ENCODE measurements around the gene WWP2.

WWP2 gene

GRCh38 chr16:69893106-69893505 is 131.0 kb downstream of the WWP2 start:
- DNase-seq: no peak

- no peak for DNase-seq
Observed at GRCh38 chr16:69894676-69895075, 132.5 kb downstream of the WWP2 start.

- no peak for DNase-seq
Observed at GRCh38 chr16:69903865-69904415, 141.8 kb downstream of the WWP2 start.

GRCh38 chr16:69904495-69905170 is 142.5 kb downstream of the WWP2 start:
- no peak for DNase-seq

GRCh38 chr16:69905171-69905555 is 143.0 kb downstream of the WWP2 start:
- no peak for DNase-seq

DNA sequence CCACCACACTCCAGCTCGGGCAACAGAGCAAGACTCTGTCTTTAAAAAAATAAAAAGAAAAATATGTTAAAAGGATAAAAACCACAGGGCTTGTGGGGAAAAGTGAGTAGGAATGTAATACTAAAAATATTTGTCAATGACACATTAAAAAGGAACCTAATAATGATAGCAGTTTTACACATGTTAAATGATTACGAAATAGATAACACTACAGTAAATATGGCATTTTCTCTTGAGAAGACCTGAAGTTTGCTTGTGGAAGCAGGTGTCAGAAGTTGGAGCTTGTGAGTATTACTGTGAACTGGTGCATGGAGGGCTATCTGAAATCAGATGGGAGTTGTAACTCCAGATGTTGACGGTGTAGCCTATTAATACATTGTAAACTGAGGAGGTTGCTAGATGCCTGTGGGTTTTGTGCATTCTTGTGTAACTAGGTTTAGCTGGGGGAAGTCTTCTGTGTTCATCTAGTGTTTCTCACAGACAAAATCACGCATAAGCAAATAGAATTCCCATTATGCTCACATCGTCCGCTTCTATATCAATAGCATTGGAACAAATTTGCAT is 144.8 kb downstream of the WWP2 start:
- no peak for DNase-seq

DNA sequence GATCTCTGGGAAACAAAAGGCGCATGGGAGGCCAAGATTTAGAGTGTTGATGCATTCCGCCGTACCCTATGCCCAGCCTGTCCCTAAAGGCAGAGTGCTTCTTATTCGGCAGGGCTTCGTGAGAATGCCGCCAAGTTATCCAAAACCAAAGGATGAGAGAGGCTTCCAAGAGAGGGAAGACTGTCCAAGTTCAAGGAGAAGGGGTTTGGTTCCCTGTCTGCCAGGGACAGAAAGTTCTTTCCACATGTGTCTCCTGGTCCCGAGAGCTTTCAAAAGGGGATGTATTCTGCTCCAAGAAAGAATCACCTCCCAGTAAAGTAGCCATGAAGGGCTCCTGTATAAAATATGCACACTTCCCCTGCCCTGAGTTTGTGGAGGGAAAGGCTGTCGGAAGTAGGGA is 146.9 kb downstream of the WWP2 start:
- DNase-seq: no peak

GRCh38 chr16:69909760-69910159 is 147.6 kb downstream of the WWP2 start:
- DNase-seq: no peak

DNA sequence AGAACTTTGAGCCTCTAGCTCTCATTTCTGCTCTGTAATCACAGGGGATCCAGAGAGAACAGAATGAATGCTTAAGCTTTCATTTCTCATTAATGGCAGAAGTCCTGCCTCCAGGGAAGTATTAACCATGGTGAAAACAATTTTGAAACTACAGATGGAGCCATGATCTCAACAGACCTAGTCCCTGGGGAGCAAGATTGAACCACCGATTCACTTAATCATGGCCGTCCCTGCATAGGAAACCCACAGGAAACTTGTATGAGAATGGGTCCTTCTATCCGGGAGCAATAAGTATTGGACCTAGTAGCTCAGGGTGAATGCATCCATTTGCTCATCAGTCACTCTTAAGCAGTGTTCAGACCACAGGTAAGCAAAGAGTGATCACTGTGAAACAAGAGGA is 148.8 kb downstream of the WWP2 start:
- no peak for DNase-seq

DNA sequence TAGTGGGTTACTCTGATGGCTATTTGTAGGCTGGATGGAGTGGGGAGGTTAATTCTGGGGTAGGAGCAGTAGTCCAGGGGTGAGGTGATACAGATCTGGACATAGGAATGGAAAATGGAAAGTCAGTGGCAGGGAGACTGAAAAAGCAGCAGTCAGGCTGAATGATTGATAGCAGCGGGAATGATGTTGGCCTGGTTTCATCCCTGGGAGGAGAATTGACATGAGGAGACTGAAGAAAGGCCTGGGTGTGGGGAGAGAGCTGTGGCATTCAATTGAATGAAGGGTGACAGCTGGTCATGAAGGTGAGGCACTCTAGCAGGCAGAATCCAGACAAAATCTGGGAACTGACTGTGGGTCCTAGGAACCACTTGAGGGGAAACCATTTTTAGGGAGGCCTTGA is 154.3 kb downstream of the WWP2 start:
- no peak for DNase-seq

- no peak for DNase-seq
Observed at GRCh38 chr16:69917311-69917710, 155.2 kb downstream of the WWP2 start.

DNA sequence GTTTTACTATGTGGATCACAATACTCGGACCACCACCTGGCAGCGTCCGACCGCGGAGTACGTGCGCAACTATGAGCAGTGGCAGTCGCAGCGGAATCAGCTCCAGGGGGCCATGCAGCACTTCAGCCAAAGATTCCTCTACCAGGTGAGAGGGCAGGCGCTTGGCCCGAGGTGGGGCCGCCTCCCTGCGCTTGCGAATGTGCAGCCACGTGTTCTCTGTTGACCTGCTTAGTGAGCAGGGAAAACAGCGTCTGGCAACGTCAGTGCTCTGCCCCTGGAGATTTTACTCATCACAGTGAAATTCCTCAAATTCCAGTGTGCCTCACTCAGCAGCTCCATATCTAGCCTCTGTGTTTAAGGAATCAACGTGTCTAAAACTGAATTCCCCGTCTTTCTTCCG is 155.6 kb downstream of the WWP2 start:
- no peak for DNase-seq

DNA sequence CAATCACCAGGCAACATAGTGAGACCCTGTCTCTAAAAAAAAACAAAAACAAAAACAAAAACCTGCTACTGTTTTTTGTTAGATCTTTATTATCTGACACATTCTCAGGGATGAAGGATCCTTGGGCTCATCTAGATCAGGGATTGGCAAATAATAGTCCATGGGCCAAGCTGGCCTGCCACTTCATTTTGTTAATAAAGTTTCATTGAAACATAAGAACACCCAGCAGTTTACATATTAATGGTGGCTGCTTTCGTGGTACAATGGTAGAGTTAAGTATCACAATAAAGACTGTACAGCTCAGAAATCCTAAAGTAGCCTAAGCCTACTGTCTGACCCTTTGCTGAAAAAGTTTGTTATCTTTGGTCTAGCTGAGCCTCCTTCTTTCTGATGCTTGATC is 156.1 kb downstream of the WWP2 start:
- no peak for DNase-seq

- DNase-seq: no peak
Observed at GRCh38 chr16:69921127-69921526, 159.0 kb downstream of the WWP2 start.

DNA sequence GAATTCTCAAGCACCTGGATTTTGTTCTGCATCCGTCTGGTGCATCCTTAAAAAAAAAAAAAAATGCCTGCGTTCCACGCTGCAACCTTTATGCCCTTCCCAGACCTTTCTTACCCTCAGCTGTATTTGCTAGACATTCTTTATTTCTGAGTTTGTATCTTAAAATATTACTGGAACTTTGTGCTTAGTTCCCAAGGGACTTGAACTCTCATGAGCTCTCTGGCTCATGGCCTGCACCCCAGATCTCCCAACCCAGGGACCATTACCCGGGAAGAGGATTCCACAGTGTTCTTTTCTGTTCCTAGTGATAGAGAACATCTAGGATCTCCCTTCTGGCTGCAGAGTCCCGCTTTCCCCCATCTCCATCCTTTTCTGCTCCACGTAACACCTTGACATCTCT is 160.1 kb downstream of the WWP2 start:
- no peak for DNase-seq

DNA sequence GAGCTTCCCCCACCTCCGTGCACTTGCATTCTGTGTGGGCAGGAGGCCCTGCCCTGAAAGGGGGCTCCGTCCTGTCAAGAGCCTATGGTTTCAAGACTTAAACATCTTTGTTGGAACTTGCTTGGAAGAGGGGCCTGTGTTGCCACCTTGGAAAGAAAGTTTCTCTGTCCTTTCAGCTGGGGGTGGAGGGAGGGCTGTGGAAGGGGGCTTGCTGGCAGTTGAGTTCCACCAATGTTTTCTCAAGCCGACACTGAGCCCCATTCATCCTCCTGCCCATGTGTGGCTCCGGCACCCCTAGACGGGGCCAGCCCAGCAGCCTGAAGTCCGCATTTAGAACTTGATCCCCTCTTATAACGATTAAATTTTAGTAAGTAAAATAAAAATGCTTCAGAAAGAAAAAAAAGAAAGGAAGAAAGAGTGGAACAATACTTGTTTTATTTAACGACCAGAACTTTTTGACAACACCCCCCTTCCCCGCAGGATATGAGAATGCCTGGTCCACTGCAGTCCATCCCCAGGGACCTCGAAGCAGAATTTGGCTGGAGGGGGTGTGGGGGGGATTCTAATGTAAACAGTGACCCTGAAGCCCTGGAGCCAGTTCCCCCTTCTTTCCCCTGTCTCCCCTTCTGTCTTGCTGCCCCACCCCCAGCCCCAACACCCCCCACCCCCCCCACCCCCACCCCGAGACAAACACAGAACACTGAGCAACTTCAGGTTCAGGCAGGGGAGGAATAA is 162.1 kb downstream of the WWP2 start:
- DNase-seq: no peak

DNA sequence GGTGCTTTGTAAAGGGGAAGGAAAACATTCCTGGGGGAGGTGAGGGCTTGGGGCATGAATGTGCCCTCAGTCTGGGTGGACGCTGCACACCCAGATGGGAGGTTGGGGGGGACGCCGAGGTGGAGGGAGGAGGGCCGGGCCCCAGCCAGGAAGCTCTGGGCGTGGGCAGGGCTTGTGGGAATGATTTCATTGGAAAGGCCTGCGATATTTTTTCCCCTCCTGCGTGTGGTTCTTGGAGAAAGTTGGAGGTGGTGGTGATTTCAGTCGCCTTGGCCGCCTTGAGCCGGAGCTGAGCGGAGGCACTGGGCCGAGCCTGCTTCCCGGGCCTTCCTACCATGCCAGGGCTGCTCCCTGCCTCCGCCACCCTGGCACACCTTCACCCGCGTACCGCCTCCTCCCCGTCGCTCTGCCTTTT is 162.7 kb downstream of the WWP2 start:
- DNase-seq: no peak

DNA sequence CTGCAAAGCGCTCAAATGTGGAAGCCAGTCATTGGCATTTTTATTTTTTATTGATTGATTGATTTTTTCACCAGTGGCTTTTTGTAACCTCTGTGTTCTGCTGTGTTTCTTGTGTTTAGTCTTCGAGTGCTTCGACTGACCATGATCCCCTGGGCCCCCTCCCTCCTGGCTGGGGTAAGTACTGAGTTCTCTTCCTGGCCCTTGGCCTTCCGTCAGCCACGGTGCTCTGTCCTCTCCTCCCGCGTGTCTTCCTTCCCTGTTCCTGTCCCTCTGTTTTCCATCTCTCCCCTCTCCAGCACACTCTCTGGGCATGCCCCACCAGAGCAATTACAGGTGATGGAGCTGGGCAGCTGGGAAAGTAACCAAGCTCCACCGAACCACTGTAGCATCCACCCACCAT is 163.2 kb downstream of the WWP2 start:
- no peak for DNase-seq

DNA sequence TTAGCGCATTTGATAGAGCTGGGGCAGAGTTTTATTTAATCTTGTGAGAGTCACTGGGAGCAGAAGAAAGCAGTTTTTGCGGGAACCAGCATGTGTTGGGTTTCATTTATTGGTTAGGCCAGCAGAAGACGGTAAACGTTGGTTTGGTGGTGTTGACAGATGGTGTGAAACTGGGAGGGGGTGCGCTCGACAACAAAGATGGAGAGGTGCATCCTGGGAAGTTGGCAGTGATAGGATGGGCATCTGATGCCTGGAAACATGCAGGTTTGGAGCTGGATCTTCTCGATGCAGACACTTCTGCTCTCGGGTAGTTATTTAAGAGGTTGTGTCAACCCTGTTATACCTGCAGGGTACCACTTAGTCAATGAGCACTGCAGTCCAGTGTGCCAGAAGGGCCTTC is 164.1 kb downstream of the WWP2 start:
- no peak for DNase-seq

DNA sequence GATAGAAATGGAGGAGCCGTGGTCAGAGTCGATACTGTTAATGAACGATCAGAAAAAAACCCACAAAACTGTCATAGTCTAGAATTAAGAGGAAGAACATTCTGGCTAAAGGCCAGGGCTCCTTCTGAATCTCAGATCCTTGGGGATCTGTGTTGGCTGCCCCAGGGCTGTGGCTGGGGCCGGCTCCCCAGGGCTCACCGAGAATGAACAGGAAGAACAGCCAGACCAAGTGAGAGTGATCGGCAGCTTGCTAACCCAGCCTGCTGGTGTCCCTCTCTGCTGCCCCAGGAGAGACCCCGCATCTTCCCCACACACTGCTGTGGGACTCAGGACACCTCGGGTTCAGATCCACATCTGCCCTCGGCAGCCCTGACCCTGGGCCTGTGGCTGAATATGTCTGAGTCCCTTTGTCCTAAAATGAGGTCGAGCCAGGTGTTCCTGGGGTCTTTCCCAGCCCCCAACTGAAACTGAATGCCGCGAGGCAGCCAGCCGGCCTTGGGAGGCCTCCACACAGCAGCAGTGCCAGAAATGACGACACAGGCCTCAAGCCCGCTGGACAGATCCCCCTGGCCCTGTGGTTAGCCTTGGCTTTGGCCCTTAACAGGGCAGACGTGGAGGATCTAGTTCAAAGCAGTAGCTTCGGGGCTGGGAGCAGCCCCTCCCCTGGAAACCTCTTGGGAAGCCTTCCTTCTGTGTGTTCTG is 165.1 kb downstream of the WWP2 start:
- no peak for DNase-seq

- no peak for DNase-seq
Observed at GRCh38 chr16:69928856-69929400, 166.8 kb downstream of the WWP2 start.

GRCh38 chr16:69929480-69929879 is 167.3 kb downstream of the WWP2 start:
- DNase-seq: no peak

DNA sequence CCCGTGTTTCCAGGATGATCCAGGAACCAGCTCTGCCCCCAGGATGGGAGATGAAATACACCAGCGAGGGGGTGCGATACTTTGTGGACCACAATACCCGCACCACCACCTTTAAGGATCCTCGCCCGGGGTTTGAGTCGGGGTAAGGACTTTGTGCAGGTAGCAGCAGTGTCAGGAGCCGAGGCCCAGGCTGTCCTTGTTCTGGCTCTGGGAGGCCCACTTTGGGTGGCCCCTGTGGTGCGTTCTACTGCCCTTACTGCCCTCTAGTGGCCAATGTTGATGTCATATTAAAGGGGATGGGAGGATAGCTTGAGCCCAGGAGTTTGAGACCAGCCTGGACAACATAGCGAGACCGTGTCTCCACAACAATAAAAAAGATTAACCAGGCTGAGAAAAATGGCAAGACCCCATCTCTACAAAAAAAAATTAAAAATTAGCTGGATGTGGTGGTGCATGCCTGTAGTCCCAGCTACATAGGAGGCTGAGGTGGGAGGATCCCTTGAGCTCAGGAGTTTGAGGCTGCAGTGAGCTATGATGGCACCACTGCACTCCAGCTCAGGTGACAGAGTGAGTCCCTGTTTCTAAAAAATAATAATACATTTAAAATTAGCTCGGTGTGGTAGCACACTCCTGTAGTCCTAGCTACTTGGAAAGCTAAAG is 168.1 kb downstream of the WWP2 start:
- peak; percentile 53 for DNase-seq

Measured in NCI-H1092 (cell line).